SIG-M5 treated with dmso at 0.1 percent for 504 hours (cell line): ENCODE results near the gene NRG2.

Source experiments
- DNase-seq: peaks from one replicate; lab custom pipeline; 2025; ENCODE audit not compliant: unreplicated experiment; lab: John Stamatoyannopoulos, UW

The NRG2 gene

GRCh38 chr5:140013536-140013935 is 29.6 kb downstream of the NRG2 start:
- no peak for DNase-seq

- DNase-seq = no peak
Measured at GRCh38 chr5:140012443-140012842, 30.7 kb downstream of the NRG2 start.

GRCh38 chr5:140011297-140011802 is 31.7 kb downstream of the NRG2 start:
- peak; percentile 28 for DNase-seq

- DNase-seq = no peak
Measured at GRCh38 chr5:140010798-140011197, 32.3 kb downstream of the NRG2 start.

GRCh38 chr5:140007311-140007710 is 35.8 kb downstream of the NRG2 start:
- no peak for DNase-seq

- no peak for DNase-seq
Measured at GRCh38 chr5:140005145-140005591, 37.9 kb downstream of the NRG2 start.

GRCh38 chr5:140004174-140004573 is 38.9 kb downstream of the NRG2 start:
- DNase-seq = no peak

GRCh38 chr5:140003519-140003918 is 39.6 kb downstream of the NRG2 start:
- DNase-seq = no peak

GRCh38 chr5:140000332-140000731 is 42.8 kb downstream of the NRG2 start:
- no peak for DNase-seq

GRCh38 chr5:139998837-139999236 is 44.3 kb downstream of the NRG2 start:
- DNase-seq = no peak

- DNase-seq = no peak
Measured at GRCh38 chr5:139997276-139997675, 45.8 kb downstream of the NRG2 start.

- DNase-seq = no peak
Measured at GRCh38 chr5:139995929-139996328, 47.2 kb downstream of the NRG2 start.

GRCh38 chr5:139994234-139994633 is 48.9 kb downstream of the NRG2 start:
- no peak for DNase-seq

- peak; percentile 65 for DNase-seq
Measured at GRCh38 chr5:139985733-139986132, 57.4 kb downstream of the NRG2 start.

- no peak for DNase-seq
Measured at GRCh38 chr5:139985290-139985689, 57.8 kb downstream of the NRG2 start.

GRCh38 chr5:139984816-139985215 is 58.3 kb downstream of the NRG2 start:
- no peak for DNase-seq

- DNase-seq = no peak
Measured at GRCh38 chr5:139982975-139983240, 60.2 kb downstream of the NRG2 start.

GRCh38 chr5:139982157-139982974 is 60.7 kb downstream of the NRG2 start:
- DNase-seq = no peak

GRCh38 chr5:139980765-139981164 is 62.3 kb downstream of the NRG2 start:
- DNase-seq = no peak

- no peak for DNase-seq
Measured at GRCh38 chr5:139979943-139980342, 63.2 kb downstream of the NRG2 start.

- DNase-seq = no peak
Measured at GRCh38 chr5:139979518-139979917, 63.6 kb downstream of the NRG2 start.

GRCh38 chr5:139976703-139977102 is 66.4 kb downstream of the NRG2 start:
- no peak for DNase-seq

GRCh38 chr5:139975942-139976341 is 67.2 kb downstream of the NRG2 start:
- DNase-seq = no peak
